GM12873 (cell line): Measurements from ENCODE around the gene LRFN4.

Source experiments
- TF ChIP-seq, protein P1 (sequence below): IDR thresholded peaks from 2 replicates; pipeline ENCODE4 v1.5.1; 2012; ENCODE audit warnings: low read depth, mild to moderate bottlenecking, moderate library complexity, low read length, control low read depth; ENCODE audit not compliant: insufficient read depth; ENCODE audit errors: missing control alignments

LRFN4 gene

DNA sequence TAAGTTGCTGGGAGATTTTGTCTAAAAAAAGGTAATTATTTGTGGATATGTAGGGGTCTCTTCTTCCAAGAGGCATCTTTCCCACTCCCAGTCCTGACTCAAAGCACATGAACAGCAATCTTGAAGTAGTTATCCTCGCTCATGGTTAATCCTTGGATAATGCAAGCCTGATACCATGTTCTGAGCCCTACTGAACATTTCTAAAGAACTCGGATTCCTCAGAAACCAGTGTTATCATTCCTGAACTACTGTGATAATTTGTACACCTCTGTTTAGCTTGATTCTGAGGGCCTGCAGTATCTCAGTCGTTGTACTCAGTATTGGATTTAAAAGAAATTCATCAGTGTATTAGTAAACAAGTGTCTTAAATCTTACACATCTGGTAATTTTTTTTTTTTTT is 36.0 kb upstream of the LRFN4 start:
- TF ChIP-seq, protein P1, sequence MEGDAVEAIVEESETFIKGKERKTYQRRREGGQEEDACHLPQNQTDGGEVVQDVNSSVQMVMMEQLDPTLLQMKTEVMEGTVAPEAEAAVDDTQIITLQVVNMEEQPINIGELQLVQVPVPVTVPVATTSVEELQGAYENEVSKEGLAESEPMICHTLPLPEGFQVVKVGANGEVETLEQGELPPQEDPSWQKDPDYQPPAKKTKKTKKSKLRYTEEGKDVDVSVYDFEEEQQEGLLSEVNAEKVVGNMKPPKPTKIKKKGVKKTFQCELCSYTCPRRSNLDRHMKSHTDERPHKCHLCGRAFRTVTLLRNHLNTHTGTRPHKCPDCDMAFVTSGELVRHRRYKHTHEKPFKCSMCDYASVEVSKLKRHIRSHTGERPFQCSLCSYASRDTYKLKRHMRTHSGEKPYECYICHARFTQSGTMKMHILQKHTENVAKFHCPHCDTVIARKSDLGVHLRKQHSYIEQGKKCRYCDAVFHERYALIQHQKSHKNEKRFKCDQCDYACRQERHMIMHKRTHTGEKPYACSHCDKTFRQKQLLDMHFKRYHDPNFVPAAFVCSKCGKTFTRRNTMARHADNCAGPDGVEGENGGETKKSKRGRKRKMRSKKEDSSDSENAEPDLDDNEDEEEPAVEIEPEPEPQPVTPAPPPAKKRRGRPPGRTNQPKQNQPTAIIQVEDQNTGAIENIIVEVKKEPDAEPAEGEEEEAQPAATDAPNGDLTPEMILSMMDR: no peak

DNA sequence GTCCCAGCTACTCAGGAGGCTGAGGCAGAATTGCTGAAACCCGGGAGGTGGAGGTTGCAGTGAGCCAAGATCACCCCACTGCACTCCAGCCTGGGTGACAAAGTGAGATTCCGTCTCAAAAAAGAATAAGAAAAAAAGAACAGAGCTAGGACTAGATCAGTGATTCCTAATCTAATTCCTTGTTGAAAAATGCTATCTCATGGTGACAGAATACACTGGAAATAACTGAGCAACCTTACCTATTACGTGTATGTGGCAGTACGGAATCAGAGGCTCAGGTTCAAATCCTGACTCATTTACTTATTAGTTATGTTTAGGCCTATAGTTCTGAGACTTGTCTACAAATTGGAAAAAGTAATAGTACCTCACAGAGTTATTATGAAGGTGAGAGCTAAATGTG is 33.2 kb upstream of the LRFN4 start:
- TF ChIP-seq, protein P1: no peak

DNA sequence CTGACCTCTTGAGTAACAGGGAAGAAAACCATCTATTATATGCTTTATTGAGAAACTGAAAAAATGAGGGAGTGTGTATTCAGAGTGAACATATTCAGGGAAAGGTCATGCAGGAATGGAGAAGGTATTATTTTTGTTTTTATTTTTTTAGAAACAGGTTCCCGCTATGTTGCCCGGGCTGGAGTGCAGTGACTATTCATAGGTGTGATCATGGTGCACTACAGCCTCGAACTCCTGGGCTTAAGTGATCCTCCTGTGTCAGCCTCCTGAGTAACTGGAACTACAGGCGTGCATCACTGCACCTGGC is 22.4 kb upstream of the LRFN4 start:
- TF ChIP-seq, protein P1: no peak

DNA sequence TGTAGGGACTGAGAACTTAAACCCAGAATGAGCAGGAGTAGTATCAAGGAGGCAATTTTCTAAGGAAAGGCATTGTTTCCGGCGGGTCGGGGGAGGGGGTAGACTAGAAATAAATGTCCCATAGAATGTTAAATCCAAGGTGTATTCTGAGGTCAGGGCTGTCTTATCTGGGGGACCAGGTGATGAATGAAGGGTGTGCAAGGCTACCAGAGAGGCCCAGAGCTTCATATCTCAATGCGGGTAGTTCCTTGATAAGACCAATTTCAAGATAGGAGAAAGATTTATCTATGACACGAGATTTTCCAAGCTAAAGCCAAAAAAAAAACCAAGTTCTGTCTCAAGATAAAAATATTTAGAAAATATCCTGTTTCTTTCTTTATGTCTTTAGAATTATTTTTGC is 21.9 kb upstream of the LRFN4 start:
- TF ChIP-seq, protein P1: no peak

DNA sequence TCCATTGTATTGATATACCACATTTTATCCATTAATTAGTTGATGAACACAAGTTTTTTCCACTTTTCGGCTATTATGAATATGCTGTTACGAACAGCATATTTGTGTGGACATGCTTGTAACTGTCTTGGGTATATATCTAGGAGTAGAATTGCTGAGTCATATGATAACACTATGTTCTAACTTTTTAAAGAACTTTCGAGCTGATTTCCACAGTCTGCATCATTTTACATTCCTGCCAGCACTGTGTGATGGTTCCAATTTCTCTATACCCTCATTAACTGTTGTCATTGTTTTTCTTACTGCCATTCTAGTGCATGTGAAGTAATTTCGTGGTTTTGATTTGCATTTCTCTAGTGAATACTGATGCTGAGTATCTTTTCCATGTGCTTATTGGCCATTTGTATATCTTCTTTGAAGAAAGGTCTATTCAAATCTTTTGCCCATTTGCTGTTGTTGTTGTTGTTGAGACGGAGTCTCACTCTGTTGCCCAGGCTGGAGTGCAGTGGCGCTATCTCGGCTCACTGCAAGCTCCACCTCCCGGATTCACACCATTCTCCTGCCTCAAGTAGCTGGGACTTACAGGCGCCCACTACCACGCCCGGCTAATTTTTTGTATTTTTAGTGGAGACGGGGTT is 21.0 kb upstream of the LRFN4 start:
- TF ChIP-seq, protein P1: no peak

DNA sequence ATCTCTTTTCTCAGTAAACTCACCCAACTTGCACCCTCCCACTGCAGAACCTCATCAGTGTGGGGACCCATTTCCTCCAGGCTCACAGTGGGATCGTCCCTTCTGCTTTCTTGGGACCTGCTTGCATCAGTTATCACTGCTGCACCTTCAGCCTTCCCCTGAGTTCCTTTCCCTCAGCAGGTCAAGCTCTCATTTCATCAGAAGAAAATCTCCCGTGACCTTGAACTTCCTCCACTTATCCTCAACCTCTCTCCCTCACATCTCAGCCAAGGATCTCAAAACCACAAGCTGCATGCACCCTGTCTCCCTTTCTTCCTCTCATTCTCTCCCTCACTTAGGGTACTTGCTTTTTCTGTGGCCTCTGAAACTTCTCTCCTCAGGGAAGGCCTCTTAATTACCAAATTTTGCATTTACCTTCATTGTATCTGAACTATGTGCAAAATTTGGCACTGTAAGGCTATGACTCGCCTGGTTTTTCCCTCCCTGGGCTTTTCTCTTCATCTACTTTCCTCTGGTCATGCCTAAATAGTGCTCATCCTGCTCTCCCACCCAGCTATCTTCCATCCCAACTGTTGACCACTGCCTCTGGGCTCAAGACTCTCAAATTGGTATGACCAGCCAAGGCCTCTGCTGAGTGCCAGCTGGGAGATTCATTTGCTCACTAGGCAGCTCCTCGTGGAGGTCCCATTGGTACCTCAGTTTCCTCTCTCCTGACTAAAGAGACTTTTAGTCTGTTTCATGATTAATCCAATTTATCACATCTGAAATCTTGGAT is 16.4 kb upstream of the LRFN4 start:
- TF ChIP-seq, protein P1: no peak

DNA sequence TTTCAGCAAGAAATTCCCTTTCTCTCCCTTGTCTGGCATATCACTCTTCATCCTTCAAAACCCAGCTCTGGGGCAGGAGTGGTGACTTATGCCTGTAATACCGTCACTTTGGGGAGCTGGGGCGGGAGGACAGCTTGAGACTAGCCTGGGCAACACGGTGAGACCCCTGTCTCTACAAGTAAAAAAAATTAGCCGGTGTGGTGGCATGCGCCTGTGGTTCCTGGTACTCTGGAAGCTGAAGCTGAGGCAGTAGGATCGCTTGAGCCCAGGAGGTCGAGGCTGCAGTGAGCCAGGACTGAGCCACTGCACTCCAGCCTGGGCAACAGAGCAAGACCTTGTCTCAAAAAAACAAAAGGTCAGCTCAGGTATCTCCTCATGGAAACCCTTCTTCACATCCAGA is 15.0 kb upstream of the LRFN4 start:
- TF ChIP-seq, protein P1: no peak
